Retinal pigment epithelial cell (primary cell): ENCODE measurements around the gene DVL1.
A peak's percentile ranks its signal among the peaks of the same experiment; 100 is the strongest.
"Not testable (repeated sequence)": the region's sequence is repeated elsewhere in the genome, so short reads cannot be mapped to it uniquely, and the experiment has no call there.

Source experiments
- DNase-seq: peaks from one replicate; pipeline ENCODE4 v3.0.0-alpha.2; 2010; ENCODE audit warnings: low read depth
- H3K4me3 ChIP-seq: 2 replicates; pipeline ENCODE4 v1.5.1; 2011; ENCODE audit warnings: mild to moderate bottlenecking, low read length, control low read depth, moderate library complexity
- CTCF ChIP-seq: conservative IDR thresholded peaks from 2 replicates; pipeline ENCODE4 v1.5.1; 2011; ENCODE audit warnings: low read depth, low read length, control low read depth, inconsistent platforms

The DVL1 gene

GRCh38 chr1:1373051-1373814 lies 24.0 kb upstream of the DVL1 start:
- no peak for DNase-seq
- TF ChIP-seq CTCF: no peak
- H3K4me3 ChIP-seq: no peak overlapping the region

GRCh38 chr1:1371746-1372711 lies 22.8 kb upstream of the DVL1 start:
- TF ChIP-seq CTCF: peak; percentile 92
- H3K4me3 ChIP-seq: no peak overlapping the region
- no peak for DNase-seq

GRCh38 chr1:1371364-1371745 lies 22.1 kb upstream of the DVL1 start:
- no peak for DNase-seq
- TF ChIP-seq CTCF: no peak
- no peak overlapping the region for H3K4me3 ChIP-seq

GRCh38 chr1:1370771-1371300 lies 21.6 kb upstream of the DVL1 start:
- H3K4me3 ChIP-seq: no peak overlapping the region
- no peak for TF ChIP-seq CTCF
- no peak for DNase-seq

- not testable (repeated sequence) for H3K4me3 ChIP-seq, DNase-seq
Observed at GRCh38 chr1:1370094-1370493, 20.9 kb upstream of the DVL1 start.

GRCh38 chr1:1367315-1367714 lies 18.1 kb upstream of the DVL1 start:
- H3K4me3 ChIP-seq: no peak overlapping the region
- no peak for DNase-seq
- no peak for TF ChIP-seq CTCF

- TF ChIP-seq CTCF: no peak
- H3K4me3 ChIP-seq: no peak overlapping the region
- no peak for DNase-seq
Observed at GRCh38 chr1:1366699-1367066, 17.5 kb upstream of the DVL1 start.
